HL-60 (cell line): ENCODE measurements around the gene CPSF4.

ENCODE experiments used
- DNase-seq, 2 experiments: peaks; one replicate each; pipeline ENCODE4 v3.0.0-alpha.2; 2010 to 2020; ENCODE audit warnings: low read depth in 1 of 2, low spot score in 1 of 2
- H3K27ac ChIP-seq: fragments of 250-450 bp; sonication (Bioruptor Pico); replicated peaks from 2 replicates; pipeline ENCODE4 v1.5.1; 2020; ENCODE audit warnings: mild to moderate bottlenecking, moderate library complexity
- H3K27me3 ChIP-seq: fragments of 250-450 bp; sonication (Bioruptor Pico); 2 replicates; pipeline ENCODE4 v1.5.1; 2021; ENCODE audit warnings: mild to moderate bottlenecking, moderate library complexity; ENCODE audit not compliant: insufficient read depth, poor library complexity, severe bottlenecking
- H3K4me3 ChIP-seq: replicated peaks from 2 replicates; pipeline ENCODE4 v1.5.1; 2011; ENCODE audit warnings: mild to moderate bottlenecking, control low read depth, low read length; ENCODE audit not compliant: insufficient read depth
- CTCF ChIP-seq: IDR thresholded peaks from one replicate; pipeline ENCODE4 v1.5.1; 2011; ENCODE audit warnings: low read length, control low read depth, inconsistent platforms; ENCODE audit not compliant: insufficient read depth
- GABPA ChIP-seq: IDR thresholded peaks from 2 replicates; pipeline ENCODE4 v1.6.1; 2012; ENCODE audit warnings: low read depth
- POLR2AphosphoS5 ChIP-seq: IDR thresholded peaks from 2 replicates; pipeline ENCODE4 v1.6.1; 2012; ENCODE audit warnings: low read depth
- REST ChIP-seq: IDR thresholded peaks from 2 replicates; pipeline ENCODE4 v1.6.1; 2012; ENCODE audit warnings: low read depth; ENCODE audit not compliant: insufficient replicate concordance
- SPI1 ChIP-seq: IDR thresholded peaks from 2 replicates; pipeline ENCODE4 v1.6.1; 2012; ENCODE audit warnings: low read depth, mild to moderate bottlenecking, borderline replicate concordance

CPSF4 gene

GRCh38 chr7:99478464-99479440, 40.0 kb downstream of the CPSF4 start:
- no peaks in the 10 kb centered on the region for H3K27me3 ChIP-seq
- H3K27ac ChIP-seq, result no peak overlapping the region
- DNase-seq, result no peak
- TF ChIP-seq SPI1 (no peak), POLR2AphosphoS5 (no peak), CTCF (no peak)
- H3K4me3 ChIP-seq, result no peak overlapping the region

- no peak for TF ChIP-seq CTCF
- TF ChIP-seq REST, result no peak
- no peak for TF ChIP-seq POLR2AphosphoS5
- no peak for TF ChIP-seq SPI1
- TF ChIP-seq GABPA, result no peak
- H3K27ac ChIP-seq, result no peak overlapping the region
- DNase-seq, result no peak
- no peaks in the 10 kb centered on the region for H3K27me3 ChIP-seq
- no peak overlapping the region for H3K4me3 ChIP-seq
These were observed 46.4 kb downstream of the CPSF4 start for GRCh38 chr7:99485094-99485493.

- H3K27ac ChIP-seq, result no peak overlapping the region
These were observed 50.5 kb downstream of the CPSF4 start for GRCh38 chr7:99489235-99489634.

GRCh38 chr7:99490878-99491277, 52.1 kb downstream of the CPSF4 start:
- Histone ChIP-seq H3K27ac (no peak overlapping the region), H3K4me3 (no peak overlapping the region), H3K27me3 (no peaks in the 10 kb centered on the region)
- no peak for DNase-seq
- TF ChIP-seq REST (no peak), GABPA (no peak), SPI1 (no peak), POLR2AphosphoS5 (no peak), CTCF (no peak)

More at GRCh38 chr7:99489235-99489634, 50.5 kb downstream of the CPSF4 start:
- TF ChIP-seq SPI1 (no peak), CTCF (no peak)
- DNase-seq, result no peak
- H3K27me3 ChIP-seq, result no peaks in the 10 kb centered on the region
- no peak overlapping the region for H3K4me3 ChIP-seq
